Right kidney (tissue), 9 donors: ENCODE measurements around the gene EVPL.
"Not testable (repeated sequence)": the region's sequence is repeated elsewhere in the genome, so short reads cannot be mapped to it uniquely, and the experiment has no call there.

Source experiments
- DNase-seq: peaks from one replicate; pipeline ENCODE4 v3.0.0-alpha.2; 2016
- long read RNA-seq, 8 donors: transcript quantifications; one replicate each; lab custom pipeline, GENCODE V29; 2026

The EVPL gene
- long read RNA-seq, donor 1, result 0 reads
- long read RNA-seq, donor 2, full-length matches to known transcripts, result 1 of 10 reads
- long read RNA-seq, donor 2, partial matches to known transcripts, result 9 of 10 reads
- long read RNA-seq, donor 2, other reads (novel, unspliced or antisense), result 0 of 10 reads
- long read RNA-seq, donor 3, partial matches to known transcripts, result 32 of 32 reads
- long read RNA-seq, donor 3, other reads (novel, unspliced or antisense), result 0 of 32 reads
- long read RNA-seq, donor 4, result 0 reads
- long read RNA-seq, donor 5, partial matches to known transcripts, result 29 of 29 reads
- long read RNA-seq, donor 5, other reads (novel, unspliced or antisense), result 0 of 29 reads
- long read RNA-seq, donor 6, result 0 reads
- long read RNA-seq, donor 7, result 0 reads
- long read RNA-seq, donor 8, full-length matches to known transcripts, result 1 of 1 reads
- long read RNA-seq, donor 8, partial matches to known transcripts, result 0 of 1 reads
- long read RNA-seq, donor 8, other reads (novel, unspliced or antisense), result 0 of 1 reads

GRCh38 chr17:76027159-76027839 is at the start of gene EVPL:
Gene EVPL, minus strand, starts transcription at chr17:76027306. Its CDS starts 108 bp downstream, at chr17:76027198.
- DNase-seq, result peak; percentile 73

GRCh38 chr17:76076146-76076764 is 49.1 kb upstream of the EVPL start:
- peak; percentile 58 for DNase-seq

- DNase-seq, result peak; percentile 66
These were observed 48.4 kb upstream of the EVPL start for GRCh38 chr17:76075364-76076145.

GRCh38 chr17:76074390-76075363 is 47.6 kb upstream of the EVPL start, which contains the start of gene GALR2:
Gene GALR2, plus strand, starts transcription at chr17:76074781. Its CDS starts 103 bp downstream, at chr17:76074884.
- peak; percentile 50 for DNase-seq

- peak; percentile 81 for DNase-seq
These were observed 45.2 kb upstream of the EVPL start, which contains the start of gene SRP68 for GRCh38 chr17:76072148-76072858. Gene SRP68, minus strand, starts transcription at chr17:76072517. Its CDS starts 26 bp downstream, at chr17:76072491.

GRCh38 chr17:76071531-76072147 is 44.5 kb upstream of the EVPL start:
- no peak for DNase-seq

GRCh38 chr17:76065775-76066174 is 38.7 kb upstream of the EVPL start:
- no peak for DNase-seq

- no peak for DNase-seq
These were observed 36.9 kb upstream of the EVPL start for GRCh38 chr17:76063875-76064546.

GRCh38 chr17:76058264-76058663 is 31.2 kb upstream of the EVPL start:
- not testable (repeated sequence) for DNase-seq

- no peak for DNase-seq
These were observed 29.8 kb upstream of the EVPL start for GRCh38 chr17:76056882-76057281.

GRCh38 chr17:76054112-76054476 is 27.0 kb upstream of the EVPL start:
- DNase-seq, result no peak

GRCh38 chr17:76053246-76054111 is 26.4 kb upstream of the EVPL start:
- DNase-seq, result no peak

GRCh38 chr17:76051561-76051960 is 24.5 kb upstream of the EVPL start:
- no peak for DNase-seq

- DNase-seq, result no peak
These were observed 23.7 kb upstream of the EVPL start for GRCh38 chr17:76050538-76051467.

GRCh38 chr17:76049836-76050537 is 22.9 kb upstream of the EVPL start:
- no peak for DNase-seq

GRCh38 chr17:76049239-76049638 is 22.1 kb upstream of the EVPL start:
- DNase-seq, result no peak
